Measurements from ENCODE around the gene DIS3L.

DNA sequence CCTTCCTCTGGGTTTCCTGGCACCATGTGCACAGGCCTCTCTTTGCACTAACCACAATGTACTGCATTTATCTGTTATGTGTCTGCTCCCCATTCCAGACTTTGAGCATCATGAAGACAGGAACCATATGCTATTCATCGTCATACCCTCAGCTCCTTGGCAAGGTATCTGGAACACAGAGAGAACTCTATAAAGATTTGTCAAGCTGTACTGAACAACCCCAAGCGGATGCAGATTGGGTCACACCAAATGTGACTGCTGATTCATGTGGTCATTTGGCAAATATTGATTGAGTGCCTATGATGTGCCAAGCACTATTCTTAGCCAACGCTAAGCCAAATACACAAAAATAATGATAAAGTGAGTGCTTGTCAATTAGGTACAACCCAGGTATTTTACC lies 32.3 kb upstream of the DIS3L start:
- TF ChIP-seq POLR2A (IDR thresholded peaks at IDR 0.05) (no peak), POLR2AphosphoS5 (IDR thresholded peaks at IDR 0.05) (peak; percentile 69)
- TF ChIP-seq, protein P1, sequence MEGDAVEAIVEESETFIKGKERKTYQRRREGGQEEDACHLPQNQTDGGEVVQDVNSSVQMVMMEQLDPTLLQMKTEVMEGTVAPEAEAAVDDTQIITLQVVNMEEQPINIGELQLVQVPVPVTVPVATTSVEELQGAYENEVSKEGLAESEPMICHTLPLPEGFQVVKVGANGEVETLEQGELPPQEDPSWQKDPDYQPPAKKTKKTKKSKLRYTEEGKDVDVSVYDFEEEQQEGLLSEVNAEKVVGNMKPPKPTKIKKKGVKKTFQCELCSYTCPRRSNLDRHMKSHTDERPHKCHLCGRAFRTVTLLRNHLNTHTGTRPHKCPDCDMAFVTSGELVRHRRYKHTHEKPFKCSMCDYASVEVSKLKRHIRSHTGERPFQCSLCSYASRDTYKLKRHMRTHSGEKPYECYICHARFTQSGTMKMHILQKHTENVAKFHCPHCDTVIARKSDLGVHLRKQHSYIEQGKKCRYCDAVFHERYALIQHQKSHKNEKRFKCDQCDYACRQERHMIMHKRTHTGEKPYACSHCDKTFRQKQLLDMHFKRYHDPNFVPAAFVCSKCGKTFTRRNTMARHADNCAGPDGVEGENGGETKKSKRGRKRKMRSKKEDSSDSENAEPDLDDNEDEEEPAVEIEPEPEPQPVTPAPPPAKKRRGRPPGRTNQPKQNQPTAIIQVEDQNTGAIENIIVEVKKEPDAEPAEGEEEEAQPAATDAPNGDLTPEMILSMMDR (IDR thresholded peaks at IDR 0.05), result no peak
